ENCODE results near the gene ACSS1.

The ACSS1 gene

GRCh38 chr20:25055711-25056495 is 2.0 kb downstream of the ACSS1 start:
- no peak overlapping the region for H3K4ac ChIP-seq (ENCODE audit: low read depth, low read length)
- no peaks in the 10 kb centered on the region for H3K79me2 ChIP-seq (ENCODE audit: control insufficient read depth, insufficient read depth, low read length)
- H2BK120ac ChIP-seq (ENCODE audit: low read depth, low read length): no peak overlapping the region
- H3K4me1 ChIP-seq (ENCODE audit: control insufficient read depth, low read depth, low read length): no peaks in the 10 kb centered on the region
- no peak overlapping the region for H2BK15ac ChIP-seq (replicated peaks; ENCODE audit: low read depth)
- no peak overlapping the region for H2BK5ac ChIP-seq (ENCODE audit: low read length)
- H3K4me2 ChIP-seq (ENCODE audit: low read length): no peak overlapping the region
- H3K79me1 ChIP-seq (ENCODE audit: low read length): no peaks in the 10 kb centered on the region
- peaks cover 43% of the 10 kb centered on the region for H3K27me3 ChIP-seq (ENCODE audit: insufficient read depth, low read length, poor library complexity)
- WGBS (ENCODE audit: extremely low coverage, insufficient coverage, low lambda C conversion rate): no CpG with 5 or more reads among the region's 8 CpGs
- DNase-seq: no peak
- no peak overlapping the region for H3K9ac ChIP-seq (ENCODE audit: low read length)
- no peak overlapping the region for H4K8ac ChIP-seq (ENCODE audit: low read depth, low read length)
- no peak overlapping the region for H3K56ac ChIP-seq (ENCODE audit: low read length)
- no peak overlapping the region for H3K23ac ChIP-seq (ENCODE audit: low read length)
- H2AK5ac ChIP-seq (ENCODE audit: low read length): no peak overlapping the region
- no peak overlapping the region for H3K18ac ChIP-seq (ENCODE audit: low read length)
- H3K4me3 ChIP-seq (ENCODE audit: low read length): no peak overlapping the region
- no peak overlapping the region for H4K5ac ChIP-seq (ENCODE audit: low read length)
- H3K36me3 ChIP-seq (ENCODE audit: control insufficient read depth, insufficient read depth, low read length): no peaks in the 10 kb centered on the region
- H3K27ac ChIP-seq (ENCODE audit: low read depth, low read length): no peak overlapping the region

GRCh38 chr20:25054995-25055629 is 2.8 kb downstream of the ACSS1 start:
- peaks cover 40% of the 10 kb centered on the region for H3K27me3 ChIP-seq (ENCODE audit: insufficient read depth, low read length, poor library complexity)
- no peaks in the 10 kb centered on the region for H3K4me1 ChIP-seq (ENCODE audit: control insufficient read depth, low read depth, low read length)
- no peak overlapping the region for H4K5ac ChIP-seq (ENCODE audit: low read length)
- no peaks in the 10 kb centered on the region for H3K36me3 ChIP-seq (ENCODE audit: control insufficient read depth, insufficient read depth, low read length)
- DNase-seq: no peak
- no peak overlapping the region for H3K27ac ChIP-seq (ENCODE audit: low read depth, low read length)
- H3K23ac ChIP-seq (ENCODE audit: low read length): no peak overlapping the region
- no peak overlapping the region for H2AK5ac ChIP-seq (ENCODE audit: low read length)
- H3K79me1 ChIP-seq (ENCODE audit: low read length): no peaks in the 10 kb centered on the region
- no peak overlapping the region for H2BK120ac ChIP-seq (ENCODE audit: low read depth, low read length)
- H2BK15ac ChIP-seq (replicated peaks; ENCODE audit: low read depth): no peak overlapping the region
- H2BK5ac ChIP-seq (ENCODE audit: low read length): no peak overlapping the region
- no peak overlapping the region for H3K4me2 ChIP-seq (ENCODE audit: low read length)
- no peak overlapping the region for H3K56ac ChIP-seq (ENCODE audit: low read length)
- H3K18ac ChIP-seq (ENCODE audit: low read length): no peak overlapping the region
- H3K9ac ChIP-seq (ENCODE audit: low read length): no peak overlapping the region
- no CpG with 5 or more reads among the region's 10 CpGs for WGBS (ENCODE audit: extremely low coverage, insufficient coverage, low lambda C conversion rate)
- H3K79me2 ChIP-seq (ENCODE audit: control insufficient read depth, insufficient read depth, low read length): no peaks in the 10 kb centered on the region
- H4K8ac ChIP-seq (ENCODE audit: low read depth, low read length): no peak overlapping the region
- no peak overlapping the region for H3K4me3 ChIP-seq (ENCODE audit: low read length)
- H3K4ac ChIP-seq (ENCODE audit: low read depth, low read length): no peak overlapping the region

GRCh38 chr20:25054096-25054820 is 3.7 kb downstream of the ACSS1 start:
- Histone ChIP-seq H3K27me3 (ENCODE audit: insufficient read depth, low read length, poor library complexity) (peaks cover 35% of the 10 kb centered on the region), H3K79me2 (ENCODE audit: control insufficient read depth, insufficient read depth, low read length) (no peaks in the 10 kb centered on the region), H3K18ac (ENCODE audit: low read length) (no peak overlapping the region), H3K4ac (ENCODE audit: low read depth, low read length) (no peak overlapping the region), H4K8ac (ENCODE audit: low read depth, low read length) (no peak overlapping the region), H3K4me2 (ENCODE audit: low read length) (no peak overlapping the region), H2AK5ac (ENCODE audit: low read length) (no peak overlapping the region), H2BK15ac (replicated peaks; ENCODE audit: low read depth) (no peak overlapping the region), H3K56ac (ENCODE audit: low read length) (no peak overlapping the region), H2BK120ac (ENCODE audit: low read depth, low read length) (no peak overlapping the region), H3K27ac (ENCODE audit: low read depth, low read length) (no peak overlapping the region), H3K23ac (ENCODE audit: low read length) (no peak overlapping the region), H3K79me1 (ENCODE audit: low read length) (no peaks in the 10 kb centered on the region), H3K4me1 (ENCODE audit: control insufficient read depth, low read depth, low read length) (no peaks in the 10 kb centered on the region), H3K36me3 (ENCODE audit: control insufficient read depth, insufficient read depth, low read length) (no peaks in the 10 kb centered on the region), H3K4me3 (ENCODE audit: low read length) (no peak overlapping the region), H2BK5ac (ENCODE audit: low read length) (no peak overlapping the region), H3K9ac (ENCODE audit: low read length) (no peak overlapping the region), H4K5ac (ENCODE audit: low read length) (no peak overlapping the region)
- no CpG with 5 or more reads among the region's 3 CpGs for WGBS (ENCODE audit: extremely low coverage, insufficient coverage, low lambda C conversion rate)
- no peak for DNase-seq

GRCh38 chr20:25053255-25054031 is 4.5 kb downstream of the ACSS1 start:
- no peak overlapping the region for H4K8ac ChIP-seq (ENCODE audit: low read depth, low read length)
- no peak overlapping the region for H3K56ac ChIP-seq (ENCODE audit: low read length)
- no peak overlapping the region for H2BK120ac ChIP-seq (ENCODE audit: low read depth, low read length)
- no peak for DNase-seq
- no peak overlapping the region for H2BK5ac ChIP-seq (ENCODE audit: low read length)
- H3K23ac ChIP-seq (ENCODE audit: low read length): no peak overlapping the region
- no peak overlapping the region for H4K5ac ChIP-seq (ENCODE audit: low read length)
- no peak overlapping the region for H2BK15ac ChIP-seq (replicated peaks; ENCODE audit: low read depth)
- no CpG with 5 or more reads among the region's 11 CpGs for WGBS (ENCODE audit: extremely low coverage, insufficient coverage, low lambda C conversion rate)
- peaks cover 27% of the 10 kb centered on the region for H3K27me3 ChIP-seq (ENCODE audit: insufficient read depth, low read length, poor library complexity)
- no peak overlapping the region for H3K4ac ChIP-seq (ENCODE audit: low read depth, low read length)
- H3K9ac ChIP-seq (ENCODE audit: low read length): no peak overlapping the region
- H3K27ac ChIP-seq (ENCODE audit: low read depth, low read length): no peak overlapping the region
- H3K4me3 ChIP-seq (ENCODE audit: low read length): no peak overlapping the region
- H3K4me1 ChIP-seq (ENCODE audit: control insufficient read depth, low read depth, low read length): no peaks in the 10 kb centered on the region
- no peaks in the 10 kb centered on the region for H3K79me1 ChIP-seq (ENCODE audit: low read length)
- no peak overlapping the region for H3K18ac ChIP-seq (ENCODE audit: low read length)
- H3K79me2 ChIP-seq (ENCODE audit: control insufficient read depth, insufficient read depth, low read length): no peaks in the 10 kb centered on the region
- H3K36me3 ChIP-seq (ENCODE audit: control insufficient read depth, insufficient read depth, low read length): no peaks in the 10 kb centered on the region
- H2AK5ac ChIP-seq (ENCODE audit: low read length): no peak overlapping the region
- H3K4me2 ChIP-seq (ENCODE audit: low read length): no peak overlapping the region

DNA sequence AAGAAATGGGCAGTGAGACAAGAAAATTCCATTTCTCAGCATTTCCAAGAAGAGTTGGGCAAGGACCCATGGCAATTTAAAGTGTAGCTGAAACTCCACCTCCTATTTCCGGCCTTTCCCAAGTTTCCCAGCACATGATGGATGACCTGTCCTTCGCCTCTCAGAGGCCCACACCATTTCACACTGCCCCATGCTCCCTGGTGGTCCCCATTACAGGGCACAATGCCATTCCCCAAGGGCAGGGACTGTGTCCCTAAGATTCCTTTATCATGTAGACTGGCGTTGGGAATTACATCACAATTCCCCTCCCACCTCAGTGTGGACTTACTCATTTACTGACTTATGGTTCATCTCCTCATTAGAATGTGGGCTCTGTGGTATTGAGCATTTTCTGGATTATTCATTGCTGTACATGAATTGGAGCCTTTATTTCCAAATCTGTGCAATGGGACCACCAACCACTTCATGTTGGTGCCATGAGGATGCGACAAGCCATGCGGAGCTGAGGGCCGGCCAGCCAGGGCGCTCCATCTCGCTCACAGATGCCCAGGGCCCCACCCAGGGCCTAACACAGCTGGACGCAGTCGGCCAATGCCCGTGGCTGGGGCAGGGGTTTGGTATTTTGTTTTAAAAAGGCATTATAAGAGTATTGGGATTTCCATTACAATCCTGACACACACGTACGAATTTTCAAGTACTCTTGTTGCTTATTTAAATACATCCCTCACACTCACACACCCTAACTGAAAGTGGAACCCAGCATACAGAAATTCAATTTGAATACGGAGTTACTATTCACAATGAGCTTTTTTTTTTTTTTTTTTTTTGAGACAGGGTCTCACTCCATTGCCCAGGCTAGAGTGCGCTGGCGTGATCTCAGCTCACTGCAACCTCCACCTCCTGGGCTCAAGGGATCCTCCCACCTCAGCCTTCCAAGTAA is 5.4 kb downstream of the ACSS1 start:
- Histone ChIP-seq H3K4ac (ENCODE audit: low read depth, low read length) (no peak overlapping the region), H3K79me1 (ENCODE audit: low read length) (no peaks in the 10 kb centered on the region), H3K23ac (ENCODE audit: low read length) (no peak overlapping the region), H3K27me3 (ENCODE audit: insufficient read depth, low read length, poor library complexity) (peaks cover 19% of the 10 kb centered on the region), H2AK5ac (ENCODE audit: low read length) (no peak overlapping the region), H3K4me1 (ENCODE audit: control insufficient read depth, low read depth, low read length) (no peaks in the 10 kb centered on the region), H4K5ac (ENCODE audit: low read length) (no peak overlapping the region), H3K4me3 (ENCODE audit: low read length) (no peak overlapping the region), H2BK120ac (ENCODE audit: low read depth, low read length) (no peak overlapping the region), H3K4me2 (ENCODE audit: low read length) (no peak overlapping the region), H3K79me2 (ENCODE audit: control insufficient read depth, insufficient read depth, low read length) (no peaks in the 10 kb centered on the region), H3K18ac (ENCODE audit: low read length) (no peak overlapping the region), H4K8ac (ENCODE audit: low read depth, low read length) (no peak overlapping the region), H3K9ac (ENCODE audit: low read length) (no peak overlapping the region), H3K27ac (ENCODE audit: low read depth, low read length) (no peak overlapping the region), H2BK5ac (ENCODE audit: low read length) (no peak overlapping the region), H2BK15ac (replicated peaks; ENCODE audit: low read depth) (no peak overlapping the region), H3K56ac (ENCODE audit: low read length) (no peak overlapping the region), H3K36me3 (ENCODE audit: control insufficient read depth, insufficient read depth, low read length) (no peaks in the 10 kb centered on the region)
- no CpG with 5 or more reads among the region's 16 CpGs for WGBS (ENCODE audit: extremely low coverage, insufficient coverage, low lambda C conversion rate)
- DNase-seq: no peak

Data from mesendoderm (in vitro differentiated cells).